HG03521 (cell line): ENCODE results near the gene FUS.
"Not testable (repeated sequence)": the region's sequence is repeated elsewhere in the genome, so short reads cannot be mapped to it uniquely, and the experiment has no call there.

Source experiments
- ATAC-seq: cut with Tn5 transposase; IDR thresholded peaks from one replicate; pipeline ENCODE4 v1.9.1; 2021; ENCODE audit warnings: mild to moderate bottlenecking, moderate library complexity; ENCODE audit not compliant: unreplicated experiment

Gene FUS

DNA sequence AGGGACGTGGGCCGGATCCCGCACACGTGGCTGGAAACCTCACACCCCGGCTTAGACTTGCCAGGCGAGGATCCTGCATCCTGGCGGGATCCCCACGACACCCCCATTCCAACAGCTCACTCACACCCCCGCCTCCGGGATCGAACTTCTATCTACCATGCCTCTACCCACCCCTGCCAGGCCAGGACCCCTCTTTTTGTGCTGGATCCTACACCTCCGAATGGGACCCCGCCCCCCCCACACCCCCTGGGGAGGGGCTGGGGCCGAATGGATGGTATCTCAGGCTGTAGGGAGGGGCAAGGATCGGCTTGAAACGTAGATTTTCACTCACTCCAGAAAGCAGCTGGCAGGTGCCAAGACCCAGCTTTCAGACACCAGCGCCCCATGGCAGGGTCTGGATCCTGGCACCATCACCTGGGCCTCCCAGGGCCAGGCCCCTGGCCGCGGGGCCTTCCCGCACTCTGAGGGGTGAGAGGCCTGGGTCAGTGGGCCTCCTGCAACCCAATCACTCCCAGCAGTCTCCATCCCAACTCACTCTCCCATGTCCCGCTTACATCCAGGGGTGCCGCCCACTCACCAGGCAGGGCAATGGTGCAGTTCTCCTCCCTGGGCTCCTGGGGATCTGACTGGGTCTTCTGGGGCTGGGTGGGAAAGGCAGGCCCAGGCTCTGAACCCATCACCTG lies 36.8 kb upstream of the FUS start:
- no peak for ATAC-seq

DNA sequence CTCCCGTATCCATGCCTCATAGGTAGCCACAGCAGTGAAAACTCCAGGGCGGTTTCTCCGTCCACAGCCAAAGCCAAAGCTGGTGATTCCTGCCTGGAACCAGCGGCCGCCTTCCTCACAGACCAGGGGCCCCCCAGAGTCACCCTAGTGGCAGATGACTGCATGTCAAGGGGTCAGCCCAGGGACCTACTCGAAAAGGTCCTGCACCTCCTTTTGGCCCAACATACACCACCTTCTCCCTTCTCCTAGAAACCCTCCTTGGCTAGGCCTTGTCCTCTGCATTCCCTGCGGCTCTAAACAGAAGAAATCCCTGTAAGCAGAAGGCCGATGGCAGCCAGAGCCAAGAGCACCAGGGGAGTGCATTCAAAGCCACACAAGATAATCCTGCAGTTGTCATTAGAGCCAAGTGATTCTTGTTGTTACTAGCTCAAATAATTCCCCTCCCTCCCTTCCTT lies 36.2 kb upstream of the FUS start:
- ATAC-seq = no peak

DNA sequence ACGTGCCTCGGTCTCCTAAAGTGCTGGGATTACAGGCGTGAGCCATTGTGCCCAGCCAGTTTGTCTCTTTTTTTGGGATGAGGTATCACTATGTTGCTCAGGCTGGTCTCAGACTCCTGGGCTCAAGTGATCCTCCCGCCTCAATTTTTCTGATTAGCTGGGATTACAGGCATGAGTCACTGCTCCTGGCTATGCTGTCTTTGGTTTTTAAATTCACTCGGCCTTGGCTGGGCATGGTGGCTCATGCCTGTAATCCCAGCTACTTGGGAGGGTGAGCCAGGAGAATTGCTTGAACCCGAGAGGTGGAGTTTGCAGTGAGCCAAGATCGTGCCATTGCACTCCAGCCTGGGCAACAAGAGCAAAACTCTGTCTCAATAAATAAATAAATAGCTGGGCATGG lies 35.5 kb upstream of the FUS start:
- ATAC-seq = not testable (repeated sequence)

DNA sequence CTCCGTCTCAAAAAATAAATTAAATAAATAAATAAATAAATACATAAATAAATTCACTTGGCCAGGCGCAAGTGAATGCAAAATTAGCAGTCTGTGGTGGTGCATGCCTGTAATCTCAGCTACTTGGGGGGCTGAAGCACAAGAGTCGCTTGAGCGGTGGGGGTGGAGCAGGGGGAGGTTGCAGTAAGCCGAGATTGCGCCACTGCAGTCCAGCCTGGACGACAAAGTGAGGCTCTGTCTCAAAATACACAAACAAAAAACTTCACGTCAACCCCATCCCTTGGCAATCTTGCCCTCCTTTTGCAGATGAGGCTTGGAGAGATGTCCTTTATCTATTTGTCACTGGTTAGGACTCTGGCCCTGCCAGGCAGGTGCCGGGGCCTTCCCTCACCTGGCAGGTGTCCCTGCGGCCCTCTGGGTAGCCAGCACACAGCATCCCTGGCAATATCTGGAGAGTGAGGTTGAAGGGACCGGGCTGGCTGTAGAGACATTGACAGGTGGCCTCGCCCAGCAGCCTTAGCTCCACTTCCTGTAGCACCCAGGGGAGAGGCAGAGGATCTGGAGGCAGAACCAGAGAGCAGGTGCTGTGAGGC lies 34.4 kb upstream of the FUS start:
- no peak for ATAC-seq

DNA sequence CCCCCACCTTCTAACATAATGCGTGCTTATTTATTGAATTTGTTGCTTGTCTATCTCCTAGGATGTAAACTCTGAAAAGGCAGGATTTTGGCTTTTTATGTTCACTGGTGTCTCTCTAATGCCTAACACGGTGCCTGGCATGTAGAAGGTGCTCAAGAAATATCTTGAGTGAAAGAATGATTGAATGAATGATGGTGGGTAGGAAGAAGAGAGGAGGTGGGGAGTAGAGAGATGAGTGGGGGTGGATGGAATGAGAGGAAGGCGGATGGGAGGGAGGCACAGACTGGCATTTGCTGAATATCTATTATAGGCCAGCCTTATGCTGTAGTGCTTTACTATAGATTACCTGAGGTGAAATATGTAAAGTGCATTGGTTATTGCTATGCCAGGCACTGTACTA lies 32.4 kb upstream of the FUS start:
- ATAC-seq = no peak

GRCh38 chr16:31148281-31148728 lies 31.6 kb upstream of the FUS start:
- ATAC-seq = no peak

GRCh38 chr16:31148896-31149295 lies 31.0 kb upstream of the FUS start:
- no peak for ATAC-seq

DNA sequence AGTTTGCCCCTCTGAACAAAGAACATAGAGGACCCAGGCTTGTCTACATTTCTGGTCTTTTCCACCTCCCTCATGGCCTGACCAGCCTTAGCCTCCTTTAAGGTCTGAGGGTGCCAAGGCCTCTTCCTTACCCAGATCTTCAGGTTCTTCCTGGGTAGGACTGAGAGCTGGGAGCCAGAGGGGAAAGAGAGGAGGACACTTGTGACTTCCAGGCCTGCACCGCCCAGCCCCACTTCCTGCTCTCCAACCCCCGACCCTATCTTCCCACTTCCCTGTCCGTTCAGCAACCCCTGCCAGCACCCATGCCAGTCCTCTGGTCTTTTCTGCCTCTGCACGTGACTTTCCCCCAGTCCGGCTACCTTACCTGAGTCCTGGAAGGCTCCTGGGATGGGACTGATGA lies 30.6 kb upstream of the FUS start:
- no peak for ATAC-seq

GRCh38 chr16:31149894-31150890 lies 29.7 kb upstream of the FUS start, which contains the start of gene PRSS36:
Gene PRSS36 (minus strand): TSS chr16:31150066. CDS start chr16:31150035, 31 bp downstream.
- no peak for ATAC-seq

DNA sequence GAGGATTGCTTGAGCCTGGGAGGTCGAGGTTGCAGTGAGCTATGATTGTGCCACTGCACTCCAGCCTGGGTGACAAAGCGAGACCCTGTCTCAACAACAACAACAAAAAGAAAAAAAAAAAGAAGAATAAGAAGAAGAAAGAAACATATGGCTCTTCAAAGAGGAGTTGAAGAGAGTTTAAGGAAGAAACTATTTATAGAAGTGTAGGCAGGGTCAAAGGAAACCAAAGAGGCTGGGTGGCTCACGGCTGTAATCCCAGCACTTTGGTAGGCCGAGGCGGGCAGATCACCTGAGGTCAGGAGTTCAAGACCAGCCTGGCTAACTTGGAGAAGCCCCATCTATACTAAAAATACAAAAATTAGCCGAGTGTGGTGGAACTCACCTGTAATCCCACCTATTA lies 29.0 kb upstream of the FUS start:
- ATAC-seq = not testable (repeated sequence)

- no peak for ATAC-seq
Observed at GRCh38 chr16:31157136-31157535, 22.8 kb upstream of the FUS start.

DNA sequence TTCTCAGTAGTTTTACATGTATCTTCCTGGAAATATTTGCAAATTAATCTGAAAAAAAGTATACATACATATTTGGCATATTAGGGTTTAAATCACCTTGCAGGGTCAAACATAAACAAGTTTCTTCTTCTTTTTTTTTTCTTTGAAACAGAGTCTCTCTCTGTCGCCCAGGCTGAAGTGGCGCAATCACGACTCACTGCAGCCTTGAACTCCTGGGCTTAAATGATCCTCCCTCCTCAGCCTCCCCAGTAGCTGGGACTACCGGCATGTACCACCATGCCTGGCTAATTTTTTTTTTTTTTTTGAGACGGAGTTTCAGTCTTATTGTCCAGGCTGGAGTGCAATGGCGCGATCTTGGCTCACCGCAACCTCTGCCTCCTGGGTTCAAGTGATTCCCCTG lies 12.6 kb upstream of the FUS start:
- ATAC-seq = no peak

DNA sequence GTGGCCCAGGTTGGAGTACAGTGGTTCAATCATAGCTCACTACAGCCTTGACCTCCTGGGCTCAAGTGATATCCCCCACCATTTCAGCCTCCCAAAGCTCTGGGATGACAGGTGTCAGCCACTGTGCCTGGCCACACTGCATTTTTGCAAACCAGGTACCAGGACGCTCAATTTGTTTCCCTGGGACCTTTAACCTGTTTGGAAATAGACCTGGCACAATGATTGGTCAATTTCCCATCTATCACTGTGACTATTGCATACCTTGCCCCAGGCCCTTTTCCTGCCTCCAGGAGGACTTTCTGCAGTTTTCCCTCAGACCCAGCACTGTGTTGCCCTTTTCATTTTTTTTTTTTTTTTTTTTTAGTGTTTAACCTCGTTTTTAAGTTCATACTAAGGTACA lies 11.1 kb upstream of the FUS start:
- no peak for ATAC-seq

DNA sequence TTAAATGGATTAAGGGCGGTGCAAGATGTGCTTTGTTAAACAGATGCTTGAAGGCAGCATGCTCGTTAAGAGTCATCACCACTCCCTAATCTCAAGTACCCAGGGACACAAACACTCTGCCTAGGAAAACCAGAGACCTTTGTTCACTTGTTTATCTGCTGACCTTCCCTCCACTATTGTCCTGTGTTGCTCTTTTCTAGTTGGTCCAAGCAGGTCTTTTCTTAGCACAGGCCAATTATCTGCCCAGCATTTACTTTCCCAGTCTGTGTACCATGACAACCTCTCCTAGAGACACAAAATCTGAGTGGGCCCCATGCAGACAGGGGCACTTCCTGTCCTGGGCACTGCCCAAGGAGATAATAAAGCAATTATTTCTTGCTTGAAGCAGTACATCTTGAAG lies 9.9 kb upstream of the FUS start:
- ATAC-seq = not testable (repeated sequence)

- ATAC-seq = no peak
Observed at GRCh38 chr16:31177136-31177535, 2.8 kb upstream of the FUS start.

DNA sequence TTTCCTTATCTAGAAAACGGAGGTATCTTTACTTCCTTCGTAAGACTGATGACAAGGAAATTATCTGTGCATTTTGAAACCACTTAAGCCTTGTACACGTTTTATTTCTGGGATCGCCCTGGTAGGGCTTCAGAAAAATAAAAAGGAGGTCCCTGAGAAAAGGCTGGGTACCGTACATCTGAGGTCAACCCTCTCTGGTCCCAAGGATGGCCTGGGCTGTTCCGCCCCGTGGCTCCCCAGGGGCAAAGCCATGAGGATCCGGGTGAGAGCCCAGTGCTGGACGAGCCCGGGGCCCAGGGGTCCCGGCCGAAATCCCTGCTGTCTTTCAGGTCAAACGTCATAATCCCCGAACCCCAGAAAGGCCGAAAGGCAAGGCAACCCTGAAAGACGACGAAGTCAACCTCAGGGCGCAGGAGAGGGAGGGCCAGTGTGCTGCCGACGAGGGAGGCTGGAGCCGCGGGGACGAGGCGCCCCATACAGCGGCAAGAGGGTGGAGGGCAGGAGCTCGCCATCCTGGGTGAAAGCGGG lies 656 bp upstream of the FUS start:
- ATAC-seq = no peak

GRCh38 chr16:31181102-31181830 lies 1.3 kb downstream of the FUS start:
- no peak for ATAC-seq

- no peak for ATAC-seq
Observed at GRCh38 chr16:31182391-31182790, 2.5 kb downstream of the FUS start.

- no peak for ATAC-seq
Observed at GRCh38 chr16:31183432-31184428, 3.8 kb downstream of the FUS start.
